Thoracic aorta (tissue), 2 donors: ENCODE data around the gene SLC44A3. TPM values are rescaled to one million over a fixed set of nuclear protein-coding genes. Genes with fewer than 3 reads are reported as not detected.

Experiments
- ATAC-seq: fragments of 150-250 bp; one replicate; pipeline ENCODE4 v1.8.0; 2017; ENCODE audit warnings: low read depth; ENCODE audit not compliant: insufficient number of reproducible peaks, low FRiP score
- DNase-seq: peaks from one replicate; pipeline ENCODE4 v3.0.0-alpha.2; 2020; ENCODE audit warnings: low spot score
- H3K27ac ChIP-seq, 2 donors: fragments of 200-600 bp; sonication (generic); 1 replicate in 1 of 2; 2 replicates in 1 of 2; pipeline ENCODE4 v1.5.1; 2016; ENCODE audit warnings: mild to moderate bottlenecking in 2 of 2, moderate library complexity in 2 of 2
- H3K27me3 ChIP-seq: fragments of 200-600 bp; sonication (generic); replicated peaks from 2 replicates; pipeline ENCODE4 v1.6.0; 2016; ENCODE audit warnings: mild to moderate bottlenecking; ENCODE audit not compliant: insufficient read depth
- H3K36me3 ChIP-seq: fragments of 200-600 bp; sonication (generic); one replicate; pipeline ENCODE4 v1.5.1; 2016
- H3K4me1 ChIP-seq, 2 donors: fragments of 200-600 bp; sonication (generic); 1 replicate in 1 of 2; 2 replicates in 1 of 2; pipeline versions ENCODE4 v1.5.1 to v1.6.0; 2016; ENCODE audit warnings: low read depth in 2 of 2, mild to moderate bottlenecking in 1 of 2; ENCODE audit not compliant: control insufficient read depth in 1 of 2
- H3K4me3 ChIP-seq: fragments of 200-600 bp; sonication (generic); 2 replicates; pipeline ENCODE4 v1.5.1; 2016; ENCODE audit warnings: mild to moderate bottlenecking
- H3K9me3 ChIP-seq: fragments of 200-600 bp; sonication (generic); 2 replicates; pipeline ENCODE4 v1.5.1; 2016
- CTCF ChIP-seq: fragments of 200-600 bp; sonication (generic); IDR thresholded peaks from one replicate; pipeline ENCODE4 v1.5.1; 2019; ENCODE audit warnings: antibody characterized with exemption
- total RNA-seq, 2 donors: library from RNA; depleted of rRNA; stranded (reverse); fragments of >200 nt; gene quantifications; one replicate each; pipeline versions ENCODE4 v1.1.0 to v1.2.3, GENCODE V29; 2016

Gene SLC44A3
- total RNA-seq, 2 donors from 2014 or later = 2.5 to 3.7 TPM

- H3K27ac ChIP-seq = no peak overlapping the region
- TF ChIP-seq CTCF = no peak
- no peaks in the 10 kb centered on the region for H3K27me3 ChIP-seq
- H3K36me3 ChIP-seq = no peaks in the 10 kb centered on the region
- H3K4me3 ChIP-seq = no peak overlapping the region
- H3K4me1 ChIP-seq = no peaks in the 10 kb centered on the region
- H3K9me3 ChIP-seq = no peaks in the 10 kb centered on the region
- DNase-seq (no peak), ATAC-seq (no peak)
Observed at GRCh38 chr1:94812985-94813384, 7.2 kb upstream of the SLC44A3 start.

- no peak for TF ChIP-seq CTCF
- Histone ChIP-seq H3K27ac (no peak overlapping the region), H3K4me1 (peaks cover 2 to 4% of the 10 kb centered on the region in 2 donors), H3K9me3 (no peaks in the 10 kb centered on the region), H3K4me3 (no peak overlapping the region), H3K36me3 (no peaks in the 10 kb centered on the region), H3K27me3 (no peaks in the 10 kb centered on the region)
- DNase-seq (no peak), ATAC-seq (no peak)
Observed at GRCh38 chr1:94816030-94816429, 4.1 kb upstream of the SLC44A3 start.

GRCh38 chr1:94817712-94818111 lies 2.4 kb upstream of the SLC44A3 start:
- Histone ChIP-seq H3K27me3 (no peaks in the 10 kb centered on the region), H3K27ac (no peak overlapping the region), H3K9me3 (no peaks in the 10 kb centered on the region), H3K4me1 (peaks cover 2 to 4% of the 10 kb centered on the region in 2 donors), H3K4me3 (no peak overlapping the region), H3K36me3 (no peaks in the 10 kb centered on the region)
- no peak for ATAC-seq
- no peak for TF ChIP-seq CTCF
- DNase-seq = no peak

- Histone ChIP-seq H3K4me1 (peaks cover 2 to 4% of the 10 kb centered on the region in 2 donors), H3K36me3 (no peaks in the 10 kb centered on the region), H3K4me3 (peak overlapping the region; percentile 91), H3K27me3 (no peaks in the 10 kb centered on the region), H3K27ac (no peak overlapping the region), H3K9me3 (no peaks in the 10 kb centered on the region)
- no peak for DNase-seq
- TF ChIP-seq CTCF = no peak
- peak; percentile 14 for ATAC-seq
Observed at GRCh38 chr1:94819238-94819944, 766 bp upstream of the SLC44A3 start.

- no peaks in the 10 kb centered on the region for H3K27me3 ChIP-seq
- no peak overlapping the region for H3K27ac ChIP-seq
- peak; percentile 13 for ATAC-seq
- H3K36me3 ChIP-seq = no peaks in the 10 kb centered on the region
- H3K9me3 ChIP-seq = no peaks in the 10 kb centered on the region
- H3K4me3 ChIP-seq = peak overlapping the region; percentile 91
- DNase-seq = no peak
- peaks cover 2 to 4% of the 10 kb centered on the region in 2 donors for H3K4me1 ChIP-seq
- no peak for TF ChIP-seq CTCF
Observed at GRCh38 chr1:94820936-94821335, 779 bp downstream of the SLC44A3 start.
